DND-41 (cell line): Measurements from ENCODE around the gene SLC4A7.

Experiments
- ATAC-seq: fragments of 200-7000 bp; cut with Tn5 transposase; 3 replicates; pipeline ENCODE4 v1.9.1; 2021; ENCODE audit warnings: low read depth; ENCODE audit not compliant: insufficient read depth
- DNase-seq: peaks from one replicate; pipeline ENCODE4 v3.0.0-alpha.2; 2020
- H2AFZ ChIP-seq: 2 replicates; pipeline ENCODE4 v1.6.0; 2012; ENCODE audit warnings: low read depth, low read length
- H3K27ac ChIP-seq: 2 replicates; pipeline ENCODE4 v1.5.1; 2012; ENCODE audit warnings: low read length, inconsistent platforms
- H3K27me3 ChIP-seq: fragments of 200-600 bp; sonication (generic); 2 replicates; pipeline ENCODE4 v1.6.0; 2012; ENCODE audit warnings: low read length, mild to moderate bottlenecking, inconsistent platforms; ENCODE audit not compliant: insufficient read depth, poor library complexity
- H3K36me3 ChIP-seq: 2 replicates; pipeline ENCODE4 v1.5.1; 2012; ENCODE audit warnings: low read length, inconsistent platforms; ENCODE audit not compliant: insufficient read depth
- H3K4me1 ChIP-seq: 2 replicates; pipeline ENCODE4 v1.5.1; 2012; ENCODE audit warnings: mild to moderate bottlenecking, low read length; ENCODE audit not compliant: insufficient read depth
- H3K4me2 ChIP-seq: 2 replicates; pipeline ENCODE4 v1.6.0; 2012; ENCODE audit warnings: mild to moderate bottlenecking, moderate library complexity, low read length, inconsistent platforms; ENCODE audit not compliant: insufficient read depth
- H3K4me3 ChIP-seq, 2 experiments: fragments of 200-600 bp in 1 of 2; shearing (Covaris generic) in 1 of 2; 2 replicates each; pipeline ENCODE4 v1.5.1; 2012 to 2016; ENCODE audit warnings: inconsistent platforms in 2 of 2, low read length in 2 of 2, mild to moderate bottlenecking in 2 of 2, low read depth in 1 of 2, moderate library complexity in 1 of 2
- H3K79me2 ChIP-seq: 2 replicates; pipeline ENCODE4 v1.6.0; 2012; ENCODE audit warnings: low read length, inconsistent platforms; ENCODE audit not compliant: insufficient read depth
- H3K9ac ChIP-seq: 2 replicates; pipeline ENCODE4 v1.6.0; 2012; ENCODE audit warnings: low read depth, mild to moderate bottlenecking, inconsistent platforms, low read length, moderate library complexity
- H3K9me3 ChIP-seq: 2 replicates; pipeline ENCODE4 v1.5.1; 2012; ENCODE audit warnings: low read length, moderate library complexity, mild to moderate bottlenecking, inconsistent platforms; ENCODE audit not compliant: insufficient read depth, severe bottlenecking
- H4K20me1 ChIP-seq: 2 replicates; pipeline ENCODE4 v1.6.0; 2012; ENCODE audit warnings: low read length; ENCODE audit not compliant: insufficient read depth
- CTCF ChIP-seq: IDR thresholded peaks from 2 replicates; pipeline ENCODE4 v1.5.1; 2012; ENCODE audit warnings: borderline replicate concordance, low read length, moderate library complexity, mild to moderate bottlenecking; ENCODE audit not compliant: poor library complexity, severe bottlenecking; ENCODE audit errors: extremely low read depth
- EZH2 ChIP-seq: IDR thresholded peaks from 3 replicates; pipeline ENCODE4 v1.6.1; 2012; ENCODE audit warnings: borderline replicate concordance, low read depth, mild to moderate bottlenecking, moderate library complexity, low read length, inconsistent platforms; ENCODE audit not compliant: severe bottlenecking

SLC4A7 gene

GRCh38 chr3:27500986-27501385 lies 16.8 kb upstream of the SLC4A7 start:
- Histone ChIP-seq H3K9me3 (no peaks in the 10 kb centered on the region), H3K36me3 (no peaks in the 10 kb centered on the region), H2AFZ (no peak overlapping the region), H3K4me1 (no peaks in the 10 kb centered on the region), H3K79me2 (no peaks in the 10 kb centered on the region), H4K20me1 (no peaks in the 10 kb centered on the region), H3K4me3 (no peak overlapping the region), H3K9ac (no peak overlapping the region), H3K27me3 (no peaks in the 10 kb centered on the region), H3K27ac (no peak overlapping the region), H3K4me2 (no peak overlapping the region)
- TF ChIP-seq EZH2 (no peak), CTCF (no peak)
- no peak for DNase-seq
- no peak for ATAC-seq

GRCh38 chr3:27500035-27500434 lies 15.9 kb upstream of the SLC4A7 start:
- no peak overlapping the region for H3K27ac ChIP-seq
- no peaks in the 10 kb centered on the region for H3K79me2 ChIP-seq
- no peaks in the 10 kb centered on the region for H3K36me3 ChIP-seq
- DNase-seq (no peak), ATAC-seq (no peak)
- no peak overlapping the region for H3K4me2 ChIP-seq
- no peak overlapping the region for H3K4me3 ChIP-seq
- H3K9me3 ChIP-seq = no peaks in the 10 kb centered on the region
- H3K4me1 ChIP-seq = no peaks in the 10 kb centered on the region
- H3K27me3 ChIP-seq = no peaks in the 10 kb centered on the region
- no peaks in the 10 kb centered on the region for H4K20me1 ChIP-seq
- H2AFZ ChIP-seq = no peak overlapping the region
- no peak overlapping the region for H3K9ac ChIP-seq
- no peak for TF ChIP-seq CTCF
- TF ChIP-seq EZH2 = no peak

GRCh38 chr3:27494784-27495183 lies 10.6 kb upstream of the SLC4A7 start:
- no peak overlapping the region for H2AFZ ChIP-seq
- TF ChIP-seq CTCF = no peak
- no peak for TF ChIP-seq EZH2
- H3K9ac ChIP-seq = no peak overlapping the region
- no peaks in the 10 kb centered on the region for H3K9me3 ChIP-seq
- H4K20me1 ChIP-seq = no peaks in the 10 kb centered on the region
- no peak overlapping the region for H3K27ac ChIP-seq
- no peak for ATAC-seq
- no peak for DNase-seq
- no peaks in the 10 kb centered on the region for H3K4me1 ChIP-seq
- H3K4me2 ChIP-seq = no peak overlapping the region
- no peak overlapping the region for H3K4me3 ChIP-seq
- no peaks in the 10 kb centered on the region for H3K79me2 ChIP-seq
- H3K36me3 ChIP-seq = no peaks in the 10 kb centered on the region
- H3K27me3 ChIP-seq = no peaks in the 10 kb centered on the region

DNA sequence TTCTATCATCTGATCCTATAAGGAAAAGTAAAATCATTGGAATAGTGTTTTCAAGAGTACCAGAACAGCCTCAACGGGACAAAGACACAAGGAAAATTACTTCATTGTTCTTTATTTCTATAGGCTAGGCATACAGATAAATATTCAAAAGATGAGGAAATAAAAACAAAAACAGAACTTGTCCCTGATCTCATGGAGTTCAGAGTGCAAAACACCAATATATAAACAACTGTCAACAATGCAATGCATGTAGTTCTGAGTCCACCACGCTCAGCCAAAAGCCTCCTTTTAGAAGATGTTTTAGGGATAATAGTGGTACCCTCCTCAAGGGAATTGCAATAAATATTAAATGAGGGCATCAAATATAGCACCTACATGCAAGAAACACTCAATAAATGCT lies 4.6 kb upstream of the SLC4A7 start:
- no peak for TF ChIP-seq CTCF
- no peak for TF ChIP-seq EZH2
- H3K79me2 ChIP-seq = peaks cover 4% of the 10 kb centered on the region
- peaks cover 6% of the 10 kb centered on the region for H3K4me1 ChIP-seq
- no peaks in the 10 kb centered on the region for H3K27me3 ChIP-seq
- DNase-seq (no peak), ATAC-seq (no peak)
- H4K20me1 ChIP-seq = no peaks in the 10 kb centered on the region
- no peak overlapping the region for H3K4me3 ChIP-seq
- H3K27ac ChIP-seq = no peak overlapping the region
- H3K4me2 ChIP-seq = no peak overlapping the region
- H2AFZ ChIP-seq = no peak overlapping the region
- H3K9me3 ChIP-seq = no peaks in the 10 kb centered on the region
- H3K9ac ChIP-seq = no peak overlapping the region
- no peaks in the 10 kb centered on the region for H3K36me3 ChIP-seq
